ENCODE results near the gene GFOD1. TPM values are rescaled to one million over a fixed set of nuclear protein-coding genes. Genes with fewer than 3 reads are reported as not detected.
A peak's percentile ranks its signal among the peaks of the same experiment; 100 is the strongest.

Gene GFOD1
- total and polyA plus RNA-seq, 2 of the 4 experiments (the other 2 are of a cell fraction) = 1.8 to 3.4 TPM

- no peak for TF ChIP-seq RAD21 (IDR thresholded peaks at IDR 0.05; ENCODE audit: low read length)
- TF ChIP-seq MAZ (IDR thresholded peaks at IDR 0.05; ENCODE audit: borderline replicate concordance, low read depth, low read length) = no peak
Observed at GRCh38 chr6:13355999-13356785, 131.2 kb downstream of the GFOD1 start (continued).

GRCh38 chr6:13355043-13355945 is 132.1 kb downstream of the GFOD1 start:
- Histone ChIP-seq H3K79me1 (ENCODE audit: low read depth in 1 of 2, low read length in 2 of 2) (no peaks in the 10 kb centered on the region; a peak in 2 of 4 replicates), H3K23ac (ENCODE audit: low read depth, low read length) (peak overlapping the region; percentile 95), H4K91ac (ENCODE audit: insufficient read depth, low read depth, low read length) (peak overlapping the region; percentile 97), H3K14ac (replicated peaks; ENCODE audit: low read depth, low read length) (peak overlapping the region; percentile 97), H3K4me2 (ENCODE audit: low read depth, low read length) (peak overlapping the region; percentile 75), H2BK120ac (ENCODE audit: low read depth, low read length) (peak overlapping the region; percentile 99), H2BK5ac (ENCODE audit: low read depth, low read length, poor library complexity, severe bottlenecking) (peak overlapping the region; percentile 99), H3K4me1 (ENCODE audit: control insufficient read depth, insufficient read depth, low read length) (peaks cover 23% of the 10 kb centered on the region), H3K27me3 (ENCODE audit: control insufficient read depth, insufficient read depth, low read length) (no peaks in the 10 kb centered on the region), H3K27ac (ENCODE audit: insufficient read depth, low read length) (peak overlapping the region; percentile 94), H2AK5ac (ENCODE audit: low read depth, low read length) (peak overlapping the region; percentile 99), H3K56ac (ENCODE audit: extremely low read depth, insufficient read depth, low read length) (peak overlapping the region; percentile 91), H2AK9ac (replicated peaks; ENCODE audit: low read depth, low read length, poor library complexity) (peak overlapping the region; percentile 50), H3K9me1 (ENCODE audit: insufficient read depth, low read length) (peaks cover 19% of the 10 kb centered on the region), H4K20me1 (ENCODE audit: insufficient read depth, low read length) (no peaks in the 10 kb centered on the region), H3K9ac (ENCODE audit: low read depth, low read length) (peak overlapping the region; percentile 37; the same call in 1 of the 2 replicates), H2BK15ac (ENCODE audit: low read depth, low read length) (peak overlapping the region; percentile 86; the same call in 2 of the 3 replicates), H3K4ac (ENCODE audit: low read depth, low read length) (peak overlapping the region; percentile 99), H3K4me3 (ENCODE audit: insufficient read depth, low read depth, low read length) (no peak overlapping the region), H3K18ac (ENCODE audit: low read depth, low read length) (peak overlapping the region; percentile 96), H4K8ac (ENCODE audit: low read depth in 2 of 2, low read length in 2 of 2) (peak overlapping the region; percentile 83 to 97), H2AFZ (replicated peaks; ENCODE audit: low read length, poor library complexity) (peak overlapping the region; percentile 62), H2BK20ac (ENCODE audit: low read depth, low read length) (peak overlapping the region; percentile 99), H4K5ac (ENCODE audit: low read depth, low read length) (peak overlapping the region; percentile 84), H3K36me3 (ENCODE audit: control insufficient read depth, insufficient read depth, low read length) (no peaks in the 10 kb centered on the region), H3K9me3 (ENCODE audit: control insufficient read depth, insufficient read depth, low read length) (no peaks in the 10 kb centered on the region)
- in situ Hi-C loops (cut with MboI; ENCODE audit: low sequenced_read_pairs) (no loop called here), intact Hi-C loops (cut with micrococcal nuclease) (loop anchor here (2.0 kb wide), 2 partner anchors 132 to 260 kb away; partner anchors contain the start of genes GFOD1 and NOL7), dilution Hi-C loops (cut with HindIII; ENCODE audit: low sequenced_read_pairs, unreplicated experiment) (no loop called here)
- TF ChIP-seq FOS (IDR thresholded peaks at IDR 0.05; ENCODE audit: low read depth, low read length) = peak; percentile 82; the same call in 1 of the 2 replicates
- TF ChIP-seq NFE2L2 (IDR thresholded peaks at IDR 0.05; ENCODE audit: low read depth, low read length) = peak; percentile 77
- TF ChIP-seq RFX5 (IDR thresholded peaks at IDR 0.05; ENCODE audit: low read depth, low read length) = no peak
- ATAC-seq (ENCODE audit: low read depth) (peak; percentile 87), DNase-seq (peak; percentile 99)
- WGBS, 2 experiments (ENCODE audit: extremely low coverage in 2 of 2, insufficient read length in 1 of 2) = no CpG with 5 or more reads among the region's 7 CpGs
- ChIA-PET CTCF (interaction anchor here (1.0 to 1.9 kb wide), 3 partner anchors 11 to 260 kb away, joined by 3 to 4 read pairs (median 3); partner anchors contain the start of gene NOL7), POLR2A (ENCODE audit: unreplicated experiment) (no interaction called here)
- no TSS peak for BruUV-seq (replicated peaks)
